Amniotic epithelial cell (primary cell): Measurements from ENCODE around the gene MTHFD1L.

Experiments used
- DNase-seq: peaks from one replicate; pipeline ENCODE4 v3.0.0-alpha.2; 2010; ENCODE audit warnings: low read depth

The MTHFD1L gene

DNA sequence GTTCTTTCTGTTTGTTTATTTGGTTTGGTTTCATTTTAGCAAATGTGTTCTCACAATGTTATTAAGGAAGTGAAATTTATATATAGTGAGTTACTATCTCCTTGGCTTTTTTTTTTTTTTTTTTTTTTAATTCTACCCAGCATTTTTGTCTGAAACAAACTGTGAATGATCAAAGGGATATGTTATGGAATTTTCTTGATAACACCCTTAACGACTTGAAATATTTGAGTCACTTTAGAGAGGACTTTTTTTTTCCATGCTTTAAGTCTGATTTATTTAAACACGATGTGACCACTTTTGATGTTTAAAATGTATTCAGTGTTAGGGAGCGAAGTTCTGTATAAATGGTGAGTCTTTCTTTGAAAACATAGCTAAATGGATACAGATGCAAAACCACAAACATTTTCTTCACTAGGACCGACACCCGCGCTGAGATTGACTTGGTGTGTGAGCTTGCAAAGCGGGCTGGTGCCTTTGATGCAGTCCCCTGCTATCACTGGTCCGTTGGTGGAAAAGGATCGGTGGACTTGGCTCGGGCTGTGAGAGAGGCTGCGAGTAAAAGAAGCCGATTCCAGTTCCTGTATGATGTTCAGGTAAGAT is 149.7 kb downstream of the MTHFD1L start:
- DNase-seq = no peak

- DNase-seq = peak; percentile 55
Measured at GRCh38 chr6:151016107-151016506, 150.6 kb downstream of the MTHFD1L start.

GRCh38 chr6:151018046-151018445 is 152.5 kb downstream of the MTHFD1L start:
- DNase-seq = peak; percentile 20

- no peak for DNase-seq
Measured at GRCh38 chr6:151018911-151019782, 153.6 kb downstream of the MTHFD1L start.

DNA sequence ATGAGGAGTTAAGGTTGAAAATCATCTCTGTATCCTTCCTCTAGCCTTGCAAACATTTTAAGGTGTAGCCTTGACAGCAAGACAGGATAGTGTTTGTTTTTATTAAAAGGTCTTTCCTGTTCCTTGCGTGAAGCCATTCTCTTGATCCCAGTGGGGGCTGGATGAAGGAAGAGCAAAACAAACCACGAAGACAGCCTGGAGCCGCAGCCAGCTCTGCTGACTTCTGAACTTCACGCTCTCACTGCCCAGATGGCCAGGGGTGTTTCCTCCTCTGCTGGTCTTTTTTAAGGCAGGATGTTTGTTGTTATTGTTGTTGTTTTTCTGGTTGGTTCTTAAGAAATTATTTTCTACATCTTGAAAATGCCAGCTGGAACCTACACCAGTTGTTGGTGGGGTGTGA is 156.4 kb downstream of the MTHFD1L start:
- DNase-seq = peak; percentile 21

- no peak for DNase-seq
Measured at GRCh38 chr6:151022492-151022891, 157.0 kb downstream of the MTHFD1L start.

GRCh38 chr6:151023342-151023741 is 157.8 kb downstream of the MTHFD1L start:
- no peak for DNase-seq

DNA sequence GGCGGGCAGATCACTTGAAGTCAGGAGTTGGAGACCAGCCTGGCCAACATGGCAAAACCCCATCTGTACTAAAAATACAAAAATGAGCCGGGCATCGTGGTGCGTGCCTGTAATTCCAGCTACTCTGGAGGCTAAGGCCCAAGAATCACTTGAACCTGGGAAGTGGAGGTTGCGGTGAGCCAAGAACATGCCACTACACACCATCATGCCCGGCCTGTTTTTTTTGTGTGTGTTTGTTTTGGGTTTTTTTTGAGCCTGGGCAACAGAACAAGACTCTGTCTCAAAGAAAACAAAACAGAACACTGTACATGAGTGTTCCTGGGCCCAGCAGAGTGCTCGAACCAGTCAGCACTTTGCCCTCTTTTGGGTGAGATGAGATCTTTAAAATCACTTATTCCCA is 159.1 kb downstream of the MTHFD1L start:
- DNase-seq = no peak

DNA sequence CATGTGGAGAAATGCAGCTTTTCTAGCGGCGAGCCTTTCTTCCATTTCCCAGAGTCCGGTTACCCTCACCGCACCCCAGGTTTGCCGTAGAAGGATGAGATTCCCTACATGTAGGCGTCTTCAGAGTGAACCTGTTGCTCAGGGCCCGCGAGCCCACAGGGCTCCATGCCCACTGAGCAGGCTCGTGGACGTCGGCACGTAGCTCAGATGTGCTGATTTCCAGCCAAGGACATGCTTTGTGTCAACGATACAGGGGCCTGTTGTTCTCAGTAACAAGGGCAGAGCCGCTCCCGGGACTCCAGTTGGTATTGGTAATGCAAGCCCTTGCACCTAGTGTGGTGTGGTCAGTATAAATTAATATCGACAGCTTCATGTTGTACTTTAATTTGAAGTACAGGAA is 159.6 kb downstream of the MTHFD1L start:
- no peak for DNase-seq

GRCh38 chr6:151026041-151026663 is 160.7 kb downstream of the MTHFD1L start:
- no peak for DNase-seq

- DNase-seq = no peak
Measured at GRCh38 chr6:151027295-151027747, 161.8 kb downstream of the MTHFD1L start.

GRCh38 chr6:151027936-151028838 is 162.7 kb downstream of the MTHFD1L start:
- DNase-seq = no peak

DNA sequence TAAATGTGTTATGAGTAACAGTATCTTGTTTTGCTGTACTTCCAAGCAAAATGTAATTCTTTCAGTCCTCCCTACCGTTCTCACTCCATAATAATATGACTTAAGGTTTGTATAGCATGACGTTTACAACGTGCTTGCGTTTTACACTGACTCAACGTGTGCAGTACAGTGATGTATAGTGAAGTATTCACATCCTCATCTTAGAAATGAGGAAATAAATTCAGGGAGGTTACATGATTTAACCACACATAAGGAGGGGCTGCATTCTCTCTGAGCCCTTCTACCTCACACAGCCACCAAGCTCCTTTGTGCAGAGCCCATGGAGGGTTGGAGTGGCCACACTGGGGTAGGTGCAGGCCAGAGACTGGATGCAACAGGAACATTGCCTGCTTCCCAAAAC is 164.5 kb downstream of the MTHFD1L start:
- DNase-seq = peak; percentile 27

GRCh38 chr6:151032034-151032433 is 166.5 kb downstream of the MTHFD1L start:
- DNase-seq = no peak

DNA sequence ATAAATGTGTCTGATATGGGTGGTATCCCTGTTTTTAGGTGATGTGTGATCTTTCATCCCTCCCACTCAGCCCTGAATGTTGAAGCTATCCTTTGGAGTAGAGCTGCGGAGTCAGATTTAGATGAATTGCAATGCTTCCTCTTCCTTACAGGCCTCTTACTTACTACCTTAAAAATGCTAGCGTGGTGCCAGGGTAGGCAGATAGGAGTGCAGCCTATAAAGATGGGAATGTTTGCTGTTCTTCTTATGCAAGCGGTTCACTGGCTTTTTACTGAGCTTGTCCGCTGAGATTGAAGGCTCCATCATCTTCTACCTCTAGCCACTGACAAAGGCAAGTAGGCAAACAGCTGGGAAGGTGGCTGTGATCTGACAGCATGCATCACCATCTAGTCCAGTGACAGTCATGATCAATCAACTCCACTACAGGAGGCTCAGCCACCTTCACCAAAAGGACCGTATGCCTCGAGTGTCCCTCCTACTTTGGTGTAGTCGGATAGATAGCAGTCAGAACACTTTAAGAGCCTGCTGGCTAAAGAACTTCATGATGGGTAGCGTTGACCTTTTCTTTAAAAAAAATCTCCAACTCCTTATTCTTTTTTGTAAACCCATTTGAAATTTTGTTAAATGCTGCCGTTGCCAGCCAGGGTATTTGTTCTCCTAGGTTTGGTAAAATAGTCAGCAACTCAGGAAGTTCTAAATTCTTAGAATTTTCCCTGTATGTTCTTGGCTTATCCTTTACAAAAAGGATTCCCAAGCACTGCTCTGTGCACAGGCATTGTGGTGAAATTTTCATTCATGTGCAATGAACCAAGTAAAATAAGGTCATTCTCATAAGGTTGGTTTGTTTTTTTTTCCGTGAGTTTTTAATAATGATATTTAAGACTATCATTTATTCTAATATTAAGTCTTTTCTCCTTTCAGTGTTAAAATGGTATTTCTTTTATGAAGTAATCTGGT is 169.6 kb downstream of the MTHFD1L start:
- DNase-seq = no peak

DNA sequence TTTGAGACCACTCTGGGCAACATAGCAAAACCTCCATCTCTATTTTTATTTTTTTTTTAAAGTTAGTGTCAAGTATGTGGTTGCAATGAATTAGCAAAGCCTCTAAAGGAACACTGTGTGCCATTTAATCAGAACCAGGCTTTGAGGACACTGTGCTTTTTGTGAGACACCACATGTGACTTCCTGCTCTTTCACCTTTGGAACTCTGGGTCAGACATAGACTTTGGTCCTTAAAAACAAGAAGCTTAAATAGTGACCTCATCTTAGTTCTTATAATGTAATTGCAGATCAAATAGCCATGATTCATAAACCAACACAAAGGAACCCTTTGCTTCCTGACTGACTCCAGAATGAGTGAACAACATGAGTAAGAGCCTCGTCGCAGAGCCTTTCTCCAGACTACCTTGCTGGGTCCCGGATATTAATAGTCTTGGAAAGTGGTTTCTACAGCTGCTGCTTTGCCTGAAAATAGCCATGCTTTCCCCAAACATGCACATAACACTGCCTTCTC is 170.8 kb downstream of the MTHFD1L start:
- peak; percentile 88 for DNase-seq

GRCh38 chr6:151036869-151037680 is 171.6 kb downstream of the MTHFD1L start:
- no peak for DNase-seq

- DNase-seq = no peak
Measured at GRCh38 chr6:151038616-151039015, 173.1 kb downstream of the MTHFD1L start.

- DNase-seq = peak; percentile 84
Measured at GRCh38 chr6:151040888-151041521, 175.5 kb downstream of the MTHFD1L start.
